ENCODE results near the gene COL5A1. TPM values are rescaled to one million over a fixed set of nuclear protein-coding genes. Genes with fewer than 3 reads are reported as not detected.

Gene COL5A1
- polyA plus RNA-seq, 1 donor (not counting 4 experiments of a cell fraction or from before 2014, with no cell fraction given): 3.1 TPM

GRCh38 chr9:134598884-134599245, 42.7 kb upstream of the COL5A1 start:
- Histone ChIP-seq H2AFZ (ENCODE audit: control insufficient read depth, low read length) (no peak overlapping the region), H3K9me1 (ENCODE audit: control insufficient read depth, extremely low read depth, insufficient read depth, low read length) (no peaks in the 10 kb centered on the region), H3K27ac (ENCODE audit: control insufficient read depth, insufficient read depth, low read length) (no peak overlapping the region), H3K9me3 (ENCODE audit: control insufficient read depth, low read depth, low read length) (peaks cover 2% of the 10 kb centered on the region), H3K4me1 (ENCODE audit: control insufficient read depth, extremely low read depth, insufficient read depth, low read length) (no peaks in the 10 kb centered on the region), H3K9ac (ENCODE audit: control insufficient read depth, extremely low read depth, insufficient read depth, low read length) (no peak overlapping the region), H3K36me3 (ENCODE audit: control insufficient read depth in 2 of 2, extremely low read depth in 1 of 2, insufficient read depth in 2 of 2, low read length in 2 of 2) (no peaks in the 10 kb centered on the region), H3K4me3 (ENCODE audit: control insufficient read depth in 2 of 3, extremely low read depth in 1 of 3, insufficient read depth in 2 of 3, low read depth in 1 of 3, low read length in 3 of 3) (no peak overlapping the region), H3K4me2 (ENCODE audit: control insufficient read depth, extremely low read depth, insufficient read depth, low read depth, low read length) (no peak overlapping the region), H3K79me2 (ENCODE audit: control insufficient read depth, insufficient read depth, low read length) (no peaks in the 10 kb centered on the region), H4K20me1 (ENCODE audit: control insufficient read depth, extremely low read depth, insufficient read depth, low read length) (no peaks in the 10 kb centered on the region), H3K27me3 (ENCODE audit: control insufficient read depth, extremely low read depth, insufficient read depth, low read length) (peaks cover 18% of the 10 kb centered on the region)
- FAIRE-seq (no peak), DNase-seq (ENCODE audit: low read depth, low spot score) (no peak)
- TF ChIP-seq CTCF (optimal IDR thresholded peaks at IDR 0.05 in 1 of 3, IDR thresholded peaks at IDR 0.05 in 1 of 3, conservative IDR thresholded peaks at IDR 0.05 in 1 of 3; ENCODE audit: extremely low read depth in 1 of 3, insufficient read depth in 2 of 3, low read length in 3 of 3) (no peak), EZH2 (IDR thresholded peaks at IDR 0.05; ENCODE audit: low read length) (no peak)
- dilution Hi-C loops (cut with MboI; ENCODE audit: extremely low pct_ligation_motif_present, low sequenced_read_pairs): no loop called here

- Histone ChIP-seq H3K4me2 (ENCODE audit: control insufficient read depth, extremely low read depth, insufficient read depth, low read depth, low read length) (no peak overlapping the region), H2AFZ (ENCODE audit: control insufficient read depth, low read length) (no peak overlapping the region), H3K9me3 (ENCODE audit: control insufficient read depth, low read depth, low read length) (peaks cover 2% of the 10 kb centered on the region), H3K79me2 (ENCODE audit: control insufficient read depth, insufficient read depth, low read length) (no peaks in the 10 kb centered on the region), H3K27ac (ENCODE audit: control insufficient read depth, insufficient read depth, low read length) (no peak overlapping the region), H3K36me3 (ENCODE audit: control insufficient read depth in 2 of 2, extremely low read depth in 1 of 2, insufficient read depth in 2 of 2, low read length in 2 of 2) (no peaks in the 10 kb centered on the region), H3K9me1 (ENCODE audit: control insufficient read depth, extremely low read depth, insufficient read depth, low read length) (no peaks in the 10 kb centered on the region), H3K4me3 (ENCODE audit: control insufficient read depth in 2 of 3, extremely low read depth in 1 of 3, insufficient read depth in 2 of 3, low read depth in 1 of 3, low read length in 3 of 3) (no peak overlapping the region), H3K4me1 (ENCODE audit: control insufficient read depth, extremely low read depth, insufficient read depth, low read length) (no peaks in the 10 kb centered on the region), H3K27me3 (ENCODE audit: control insufficient read depth, extremely low read depth, insufficient read depth, low read length) (peaks cover 18% of the 10 kb centered on the region), H3K9ac (ENCODE audit: control insufficient read depth, extremely low read depth, insufficient read depth, low read length) (no peak overlapping the region), H4K20me1 (ENCODE audit: control insufficient read depth, extremely low read depth, insufficient read depth, low read length) (no peaks in the 10 kb centered on the region)
- TF ChIP-seq CTCF (optimal IDR thresholded peaks at IDR 0.05 in 1 of 3, IDR thresholded peaks at IDR 0.05 in 1 of 3, conservative IDR thresholded peaks at IDR 0.05 in 1 of 3; ENCODE audit: extremely low read depth in 1 of 3, insufficient read depth in 2 of 3, low read length in 3 of 3): no peak
- TF ChIP-seq EZH2 (IDR thresholded peaks at IDR 0.05; ENCODE audit: low read length): no peak
- dilution Hi-C loops (cut with MboI; ENCODE audit: extremely low pct_ligation_motif_present, low sequenced_read_pairs): no loop called here
- FAIRE-seq: no peak
- no peak for DNase-seq (ENCODE audit: low read depth, low spot score)
Measured at GRCh38 chr9:134600371-134600770, 41.2 kb upstream of the COL5A1 start.
